ENCODE data around the gene PBX2. TPM values are rescaled to one million over a fixed set of nuclear protein-coding genes. Genes with fewer than 3 reads are reported as not detected.

PBX2 gene
- total RNA-seq, 1 donor from 2014 or later, result 42.9 TPM

DNA sequence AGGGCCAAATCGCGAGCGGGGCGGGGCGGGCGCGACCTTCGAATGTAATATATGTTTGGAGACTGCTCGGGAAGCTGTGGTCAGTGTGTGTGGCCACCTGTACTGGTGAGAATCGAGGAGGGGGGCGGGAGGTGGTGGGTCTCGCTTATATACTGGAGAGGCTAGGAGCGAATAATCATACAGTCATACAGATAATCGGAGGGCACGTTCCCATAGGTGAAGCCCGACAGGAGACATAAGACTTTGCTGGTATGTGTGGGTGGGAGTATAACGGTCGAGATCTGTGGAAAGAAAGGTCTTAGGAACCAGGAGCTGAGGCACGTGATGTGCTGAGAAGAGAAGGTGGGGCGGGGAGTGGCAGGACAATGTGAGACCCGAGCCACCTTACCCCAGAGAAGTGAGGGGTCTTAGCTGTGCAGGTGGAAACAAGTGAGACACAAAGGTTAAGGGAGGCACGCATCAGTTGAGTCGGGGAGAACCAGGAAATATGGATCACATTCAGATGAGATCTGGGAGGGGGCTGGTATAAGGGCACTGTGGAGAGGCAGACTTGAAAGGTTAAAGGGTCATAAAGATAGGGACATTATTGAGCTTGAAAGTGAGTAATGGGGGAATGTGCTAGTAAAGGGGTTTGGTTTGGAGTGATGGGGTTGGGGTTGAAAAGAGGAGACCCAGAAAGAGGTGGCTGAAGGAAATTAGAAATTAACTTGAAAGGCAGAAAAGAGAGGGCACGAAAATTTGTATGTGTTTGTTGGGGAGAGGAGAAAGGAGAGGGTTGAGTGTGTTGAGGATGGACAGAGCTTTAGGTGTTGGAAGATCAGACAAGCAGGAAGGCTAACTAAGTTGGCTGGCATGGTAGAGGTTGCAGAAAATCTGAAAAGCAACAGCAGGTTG, 11.2 kb downstream of the PBX2 start:
- ATAC-seq (no peak), DNase-seq (ENCODE audit: missing footprints) (no peak)
- intact Hi-C loops (cut with DNase I), result loop anchor here (1.0 to 10.0 kb wide), 2 partner anchors 17 to 514 kb away; partner anchors contain the start of genes C6orf47, CSNK2B, GPANK1 and LY6G5B

DNA sequence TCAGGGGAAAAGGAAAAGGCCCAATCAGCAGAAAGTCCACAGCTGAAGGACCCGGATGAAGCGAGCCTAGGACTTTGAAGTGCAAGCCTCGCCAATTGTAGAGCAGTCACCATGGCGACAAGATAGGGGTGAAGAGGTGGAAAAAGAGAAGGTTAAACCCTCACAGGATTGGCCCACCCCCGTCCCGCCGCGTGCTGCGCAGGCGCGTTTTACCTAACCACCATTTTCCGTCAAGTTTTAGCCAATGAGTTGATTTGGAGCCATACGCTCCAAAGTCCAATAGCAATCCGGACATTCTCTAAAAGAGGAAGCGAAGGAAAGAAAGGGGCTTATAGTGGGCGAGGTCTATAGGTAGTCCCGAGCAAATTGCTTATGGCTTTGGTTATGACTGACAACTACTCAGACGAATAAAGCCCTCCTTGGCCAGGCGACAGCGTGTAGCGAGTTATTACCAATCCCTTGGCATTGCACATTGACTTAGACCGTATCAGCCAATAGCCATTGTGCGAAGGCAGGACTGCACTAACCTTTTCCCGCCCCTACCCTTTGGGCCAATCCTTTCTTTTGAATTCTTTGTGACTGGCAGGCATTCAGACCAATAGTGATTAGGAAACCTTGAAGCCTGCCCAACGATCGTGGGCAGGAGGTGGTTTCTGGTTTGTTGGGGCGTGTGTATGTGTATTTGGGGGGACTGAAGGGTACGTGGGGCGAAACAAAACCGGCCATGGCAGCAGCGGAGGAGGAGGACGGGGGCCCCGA, 12.0 kb downstream of the PBX2 start, which contains the start of gene RNF5:
Gene RNF5, plus strand, starts transcription at position 618 of the 759 bp plus-strand sequence. Its CDS starts 107 bp downstream, at position 725.
- DNase-seq (ENCODE audit: missing footprints) (peak; percentile 96), ATAC-seq (peak; percentile 88)
- intact Hi-C loops (cut with DNase I), result loop anchor here (1.0 to 10.0 kb wide), 3 partner anchors 17 to 513 kb away; partner anchors contain the start of genes ATF6B, C6orf47, CSNK2B and GPANK1

DNA sequence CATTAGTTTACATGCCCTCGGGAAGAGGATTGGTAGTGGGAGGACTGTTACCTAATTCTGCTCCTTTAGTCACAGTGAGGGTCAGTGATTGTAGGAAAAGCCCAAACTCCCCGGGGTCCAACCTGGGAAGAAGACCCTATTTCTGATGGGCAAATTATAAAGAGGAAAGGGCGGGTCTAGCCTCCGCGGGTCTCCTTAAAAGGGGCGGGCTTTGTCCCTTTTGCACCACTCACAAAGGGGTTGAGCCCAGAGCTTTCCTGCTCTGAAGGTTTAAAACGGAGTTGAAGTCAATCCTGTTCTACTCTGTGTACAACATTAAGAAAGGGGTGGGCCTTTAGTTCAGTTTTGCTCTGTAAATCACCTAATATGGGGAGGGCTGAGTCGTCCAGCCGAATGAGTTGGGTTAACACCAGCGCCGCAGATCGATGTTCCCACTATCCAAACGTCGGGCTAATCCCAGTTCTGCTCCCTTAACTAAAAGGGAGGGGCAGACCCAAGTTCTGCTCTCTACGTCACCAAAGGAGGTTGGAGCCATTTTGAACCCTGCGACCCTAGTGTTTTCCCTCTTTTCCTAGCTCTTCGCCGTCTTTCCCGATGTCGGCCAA, 12.7 kb downstream of the PBX2 start:
- intact Hi-C loops (cut with DNase I), result loop anchor here (2.0 to 10.0 kb wide), 2 partner anchors 48 to 512 kb away; partner anchors contain the start of genes ATF6B, C6orf47, CSNK2B and GPANK1
- DNase-seq (ENCODE audit: missing footprints), result no peak
- ATAC-seq, result peak; percentile 13

DNA sequence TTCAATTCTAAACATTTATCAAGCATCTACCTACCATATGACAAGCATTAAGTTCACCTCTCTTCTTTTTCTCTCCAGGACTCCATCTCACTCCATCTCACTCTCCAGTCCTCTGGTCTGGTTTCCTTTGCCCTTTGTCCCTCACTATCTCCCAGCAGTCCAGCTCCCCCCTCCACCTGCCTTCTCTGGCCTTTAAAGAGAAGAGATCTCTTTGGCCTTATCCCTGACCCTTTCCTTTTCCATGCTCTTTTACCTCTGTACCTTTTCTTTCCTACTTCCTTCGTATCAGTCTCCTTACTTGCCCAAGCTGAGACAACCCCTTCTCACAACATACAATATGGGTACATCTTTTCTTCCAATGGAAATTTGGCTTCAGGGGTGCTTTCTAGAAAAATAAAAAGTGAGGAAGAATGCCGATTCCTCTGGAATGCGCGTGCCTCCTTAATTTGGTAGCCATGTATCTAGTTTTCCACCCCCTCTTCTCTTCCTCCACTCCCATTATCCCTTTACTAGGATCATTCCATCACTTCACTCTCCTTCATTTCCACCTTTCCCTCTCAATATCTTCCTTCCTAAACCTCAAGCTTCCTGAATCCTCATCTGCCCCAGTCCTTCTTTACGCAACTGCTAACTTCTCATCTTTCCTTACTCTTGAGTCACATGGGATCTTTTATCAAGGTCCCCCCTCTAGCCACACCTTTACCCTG, 13.4 kb downstream of the PBX2 start:
- DNase-seq (ENCODE audit: missing footprints), result no peak
- intact Hi-C loops (cut with DNase I), result loop anchor here (1.0 to 10.0 kb wide), 3 partner anchors 22 to 512 kb away; partner anchors contain the start of genes ATF6B, C6orf47, CSNK2B and GPANK1
- no peak for ATAC-seq

DNA sequence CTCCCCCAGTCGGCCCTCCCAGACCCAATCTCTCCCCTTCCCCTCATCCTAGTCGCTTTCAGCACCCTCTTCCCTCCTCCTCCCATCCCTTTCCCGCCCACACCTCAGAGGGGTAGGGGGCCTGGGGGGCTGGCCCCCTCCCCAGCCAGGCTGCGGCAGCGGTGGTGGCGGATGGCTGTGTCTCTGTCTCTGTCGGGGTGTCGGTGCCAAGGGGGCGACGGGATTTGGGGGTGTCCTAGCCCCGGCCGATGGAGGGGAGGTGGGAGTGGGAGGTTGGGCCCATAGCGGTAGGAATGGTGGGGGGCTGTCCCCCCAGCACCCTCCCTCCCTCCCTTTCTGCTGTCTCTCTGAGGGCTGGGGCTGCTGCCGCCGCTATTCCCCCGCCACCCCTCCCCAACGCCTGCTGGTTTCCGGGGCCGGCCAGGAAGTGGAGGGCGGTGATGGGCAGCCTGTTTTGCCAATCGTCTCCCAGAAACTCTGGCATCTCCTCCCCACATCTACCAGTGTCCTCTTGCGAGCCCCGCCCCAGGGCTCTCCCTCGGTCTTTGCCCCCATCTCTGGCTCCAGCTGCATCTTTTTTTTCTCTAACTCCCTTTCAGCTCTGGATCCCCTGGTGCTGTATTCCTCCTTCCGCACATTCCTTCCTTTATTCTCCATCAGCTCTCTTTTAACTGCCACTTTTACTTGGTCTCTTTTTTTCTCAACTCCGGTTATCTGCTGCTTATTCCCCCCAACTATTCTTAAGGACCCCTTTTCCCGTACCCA, 14.1 kb downstream of the PBX2 start, which contains the start of gene AGPAT1:
Gene AGPAT1, minus strand, starts transcription at position 374 of the 765 bp plus-strand sequence. CDS start 4,588 bp downstream, outside the sequence.
- ATAC-seq, result peak; percentile 73
- DNase-seq (ENCODE audit: missing footprints), result peak; percentile 98
- intact Hi-C loops (cut with DNase I), result loop anchor here (1.0 to 10.0 kb wide), 3 partner anchors 22 to 511 kb away; partner anchors contain the start of genes ATF6B, C6orf47, CSNK2B and GPANK1

DNA sequence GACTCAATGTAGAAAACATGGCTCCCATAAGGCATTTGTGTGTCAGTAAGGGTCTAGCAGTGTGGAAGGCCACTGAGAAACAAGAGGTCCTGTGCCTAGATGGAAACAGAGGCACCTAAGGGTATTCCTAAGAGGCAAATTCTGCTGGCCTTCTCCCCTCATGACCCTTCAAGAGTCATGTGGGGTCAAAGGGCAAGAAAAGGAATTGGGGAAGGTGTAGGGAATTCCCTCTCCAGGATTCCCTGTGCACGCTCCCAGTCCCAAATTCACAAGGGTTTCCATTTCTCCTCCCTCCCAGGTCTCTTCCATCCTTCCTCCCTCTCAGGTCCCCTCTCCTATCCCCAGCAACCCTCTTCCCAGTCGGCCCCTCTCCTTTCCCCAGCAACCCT, 14.7 kb downstream of the PBX2 start:
- no peak for ATAC-seq
- DNase-seq (ENCODE audit: missing footprints), result no peak
- intact Hi-C loops (cut with DNase I), result loop anchor here (10.0 kb wide), 1 partner anchor 511 kb away; the partner anchor contains the start of genes C6orf47, CSNK2B, GPANK1 and LY6G5B

DNA sequence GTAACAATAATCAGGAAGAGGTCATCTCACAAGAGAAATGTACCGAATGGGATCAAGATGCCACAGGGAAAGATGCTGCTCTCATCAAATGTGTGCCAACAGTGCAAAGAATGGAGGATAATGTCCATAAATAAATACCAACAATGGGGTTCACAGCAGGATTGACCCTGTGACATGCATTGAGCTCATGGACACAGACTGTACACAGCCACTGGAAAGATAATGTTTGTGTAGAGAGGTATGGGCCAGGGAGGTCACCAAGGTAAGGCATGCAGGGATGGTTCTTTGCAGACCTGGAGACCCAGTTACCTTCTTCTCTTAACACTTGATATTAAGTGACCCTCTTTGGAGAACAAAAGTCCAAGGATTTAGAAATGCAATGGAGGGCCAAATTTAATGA, 15.6 kb downstream of the PBX2 start:
- intact Hi-C loops (cut with DNase I), result loop anchor here (10.0 kb wide), 1 partner anchor 510 kb away; the partner anchor contains the start of genes C6orf47, CSNK2B, GPANK1 and LY6G5B
- ATAC-seq (no peak), DNase-seq (ENCODE audit: missing footprints) (no peak)

DNA sequence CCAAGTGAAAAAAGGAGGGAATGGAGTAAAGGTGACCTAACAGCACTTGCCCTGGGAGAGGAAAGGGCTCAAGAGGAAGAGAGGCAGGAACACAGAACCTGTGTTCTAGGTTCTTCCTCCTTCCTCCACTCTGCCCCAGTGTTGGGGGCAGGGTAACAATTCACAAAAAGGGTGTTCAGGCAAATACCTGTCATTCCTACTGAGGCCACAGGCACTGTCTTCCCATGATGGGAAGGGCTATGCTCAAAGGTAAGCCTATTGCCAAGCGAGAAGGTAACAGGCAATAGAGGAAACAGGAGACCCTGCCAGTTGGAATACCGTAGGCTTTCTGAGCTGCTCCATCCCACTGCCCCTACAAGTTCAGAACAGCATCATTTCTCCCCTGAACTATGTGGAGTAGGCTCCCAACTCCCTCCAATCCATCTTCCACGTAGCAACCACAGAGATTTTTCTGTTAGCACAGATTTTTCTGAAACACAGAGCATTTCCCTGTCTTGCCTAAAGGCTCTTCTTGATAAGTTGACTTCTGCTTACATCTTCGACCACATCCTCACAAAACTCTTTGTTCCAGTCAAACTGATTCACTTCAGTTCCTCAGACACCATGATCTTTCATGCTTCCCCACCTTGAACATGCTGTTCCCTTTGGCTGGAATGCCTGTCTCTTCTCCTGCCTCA, 16.8 kb downstream of the PBX2 start:
- no peak for DNase-seq (ENCODE audit: missing footprints)
- ATAC-seq, result no peak
- intact Hi-C loops (cut with DNase I), result loop anchor here (10.0 kb wide), 1 partner anchor 508 kb away; the partner anchor contains the start of genes C6orf47, CSNK2B, GPANK1 and LY6G5B

DNA sequence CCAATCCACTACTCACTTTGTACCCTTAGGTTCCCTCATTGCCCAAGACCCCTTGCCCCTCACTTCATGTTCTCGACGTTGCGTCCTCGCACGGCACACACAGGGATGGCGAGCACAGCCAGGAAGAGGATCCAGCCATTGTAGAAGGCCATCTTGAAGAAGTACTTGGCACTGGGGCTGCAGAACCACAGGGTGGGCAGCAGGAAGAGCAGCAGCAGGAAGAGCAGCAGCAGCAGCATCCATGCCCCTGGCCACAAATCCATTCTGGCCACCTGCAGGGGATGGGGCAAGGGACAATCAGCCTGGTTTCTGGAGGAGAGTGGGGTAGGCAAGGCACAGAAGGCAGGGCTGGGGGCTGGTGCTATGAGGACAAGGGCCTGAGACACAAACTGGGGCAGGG, 18.8 kb downstream of the PBX2 start:
- ATAC-seq, result no peak
- intact Hi-C loops (cut with DNase I), result loop anchor here (10.0 kb wide), 1 partner anchor 506 kb away; the partner anchor contains the start of genes C6orf47, CSNK2B, GPANK1 and LY6G5B
- no peak for DNase-seq (ENCODE audit: missing footprints)

DNA sequence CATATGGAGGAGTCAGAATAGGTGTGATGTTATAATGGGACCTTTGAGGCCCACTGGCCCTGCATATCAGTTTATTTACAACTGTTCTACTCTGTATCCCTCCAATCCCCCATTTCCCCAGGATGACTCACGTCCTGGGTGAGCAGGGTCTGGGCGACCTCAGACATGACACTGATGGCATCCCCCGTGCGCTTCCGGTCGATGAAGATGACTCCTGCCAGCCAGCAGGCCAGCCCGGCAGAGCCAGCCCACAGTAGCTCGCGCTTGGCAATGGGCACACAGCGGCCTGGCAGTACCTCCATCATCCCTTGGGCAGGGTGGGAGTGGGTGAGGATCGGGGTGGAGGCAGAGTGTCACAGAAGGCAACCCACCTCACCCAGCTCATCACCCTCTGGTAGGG, 19.7 kb downstream of the PBX2 start:
- intact Hi-C loops (cut with DNase I), result loop anchor here (10.0 kb wide), 1 partner anchor 505 kb away; the partner anchor contains the start of genes C6orf47, CSNK2B, GPANK1 and LY6G5B
- DNase-seq (ENCODE audit: missing footprints) (no peak), ATAC-seq (no peak)

DNA sequence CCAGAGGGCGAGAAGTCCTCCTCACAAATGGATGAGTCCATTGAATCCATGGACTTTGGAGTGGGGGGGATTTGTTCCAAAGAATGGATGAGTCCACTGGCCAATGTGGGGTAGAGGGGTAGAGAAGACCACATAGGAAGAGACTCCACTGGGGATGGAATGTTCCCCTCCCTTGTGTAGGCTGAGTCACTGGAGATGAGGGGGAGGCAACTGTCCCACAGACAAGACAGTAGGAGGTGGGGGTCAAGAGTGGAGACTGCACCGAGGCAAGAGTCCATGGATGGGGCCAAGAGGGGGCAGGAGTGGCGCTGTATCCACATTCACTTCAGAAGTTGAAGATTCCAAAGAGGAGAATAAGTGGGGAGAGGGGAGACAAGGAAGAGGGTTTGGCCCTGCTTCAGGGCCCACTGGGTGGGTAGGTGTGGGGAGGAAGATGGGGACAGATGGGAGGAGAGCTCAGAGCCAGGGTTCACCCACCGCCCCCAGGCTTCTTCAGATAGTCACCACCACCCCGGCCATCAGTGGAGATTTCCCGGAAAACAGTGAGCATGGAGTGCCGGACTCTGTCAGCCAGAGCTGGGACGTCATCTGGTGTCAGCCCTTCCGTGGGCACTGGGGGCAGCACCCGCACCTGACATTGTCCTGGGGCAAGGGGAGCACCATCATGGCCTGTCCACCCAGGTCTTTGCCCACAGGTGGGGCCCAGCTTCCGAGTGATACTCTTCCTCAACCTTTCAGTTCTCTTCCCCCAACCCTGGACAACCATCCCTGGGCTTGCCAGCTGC, 21.0 kb downstream of the PBX2 start:
- no peak for DNase-seq (ENCODE audit: missing footprints)
- intact Hi-C loops (cut with DNase I), result no loop called here
- ATAC-seq, result no peak

DNA sequence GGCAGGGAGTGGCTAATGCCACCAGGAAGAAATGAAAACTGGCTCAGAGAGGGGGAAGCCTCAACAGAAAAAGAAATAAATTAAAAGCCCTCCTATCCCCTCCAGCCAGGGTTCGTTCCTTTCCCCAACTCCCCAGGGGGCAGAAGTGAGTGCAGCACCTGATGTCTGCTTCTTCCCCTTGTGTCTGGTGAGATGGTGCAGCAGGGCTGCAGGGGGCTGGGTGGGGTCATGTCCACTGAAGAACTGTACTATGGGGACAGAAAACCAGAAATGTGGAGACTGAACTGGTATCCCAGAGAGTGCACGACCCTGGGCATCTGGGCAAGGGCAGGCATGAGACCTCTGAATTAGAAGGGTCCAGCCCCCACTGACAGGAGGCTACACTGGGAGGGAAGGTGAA, 21.7 kb downstream of the PBX2 start:
- intact Hi-C loops (cut with DNase I), result no loop called here
- no peak for DNase-seq (ENCODE audit: missing footprints)
- ATAC-seq, result no peak

DNA sequence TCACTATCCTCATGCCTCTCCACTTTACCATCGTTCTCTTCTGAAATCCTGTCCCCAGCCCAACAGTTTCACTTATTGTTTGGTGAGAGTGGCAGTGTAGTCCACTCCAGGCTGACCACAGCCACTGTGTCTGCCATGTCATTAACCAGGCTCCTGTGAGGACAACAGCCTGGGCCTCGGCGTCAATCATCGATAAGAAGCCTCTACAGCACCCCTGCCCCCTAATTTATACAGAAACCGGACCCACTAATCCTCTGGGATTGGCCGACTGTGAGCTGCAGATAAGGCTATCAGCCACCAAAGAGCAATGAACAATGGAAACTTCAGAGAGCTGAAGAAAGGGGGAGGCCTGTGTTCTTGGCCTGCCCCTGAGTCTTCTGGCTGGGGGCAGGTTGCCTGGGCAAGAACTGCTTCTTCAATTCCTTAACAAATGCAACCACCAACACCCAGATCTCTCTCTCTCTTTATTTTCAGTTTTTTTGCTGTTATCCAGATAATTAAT, 22.2 kb downstream of the PBX2 start:
- ATAC-seq, result no peak
- intact Hi-C loops (cut with DNase I), result no loop called here

DNA sequence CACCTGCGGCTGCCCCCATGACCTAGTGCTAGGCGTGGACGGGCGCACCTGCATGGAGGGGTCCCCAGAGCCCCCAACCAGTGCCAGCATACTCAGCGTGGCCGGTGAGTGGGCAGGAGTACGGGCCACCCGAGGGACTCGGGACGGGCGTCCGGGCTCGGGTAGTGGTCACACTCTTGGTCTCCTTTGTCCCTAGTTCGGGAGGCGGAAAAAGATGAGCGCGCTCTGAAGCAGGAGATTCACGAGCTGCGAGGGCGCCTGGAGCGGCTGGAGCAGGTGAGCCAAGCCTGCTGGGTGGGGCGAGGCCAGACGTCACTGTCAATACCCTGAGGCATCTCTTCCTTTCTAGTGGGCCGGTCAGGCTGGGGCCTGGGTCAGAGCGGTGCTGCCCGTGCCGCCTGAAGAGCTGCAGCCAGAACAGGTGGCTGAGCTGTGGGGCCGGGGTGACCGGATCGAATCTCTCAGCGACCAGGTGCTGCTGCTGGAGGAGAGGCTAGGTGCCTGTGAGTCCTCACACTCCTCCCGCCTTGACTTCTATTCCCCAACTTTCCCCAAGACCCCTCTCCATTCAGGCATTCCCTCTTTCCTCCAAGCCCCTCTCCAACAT, 22.7 kb downstream of the PBX2 start:
- intact Hi-C loops (cut with DNase I), result no loop called here
- DNase-seq (ENCODE audit: missing footprints) (no peak), ATAC-seq (no peak)

More for the DNA sequence above, 22.2 kb downstream of the PBX2 start:
- no peak for DNase-seq (ENCODE audit: missing footprints)
